ENCODE measurements around the gene TKT. TPM values are rescaled to one million over a fixed set of nuclear protein-coding genes. Genes with fewer than 3 reads are reported as not detected.
"Not testable (repeated sequence)": the region's sequence is repeated elsewhere in the genome, so short reads cannot be mapped to it uniquely, and the experiment has no call there.

TKT gene
- total RNA-seq, 1 donor from 2014 or later = 564 TPM

- Mint-ChIP-seq H3K4me1 (peaks cover 20% of the 10 kb centered on the region), H3K9me3 (no peaks in the 10 kb centered on the region), H3K27me3 (ENCODE audit: low read depth) (no peaks in the 10 kb centered on the region), H3K36me3 (ENCODE audit: low read depth) (no peaks in the 10 kb centered on the region), H3K4me3 (no peak overlapping the region), H3K27ac (ENCODE audit: unreplicated experiment) (no peak overlapping the region)
- TF ChIP-seq CTCF (conservative IDR thresholded peaks at IDR 0.05) = no peak
- no peak for DNase-seq (ENCODE audit: low read depth, low spot score)
Observed at GRCh38 chr3:53282581-53282980, 26.8 kb upstream of the TKT start.

- Mint-ChIP-seq H3K36me3 (ENCODE audit: low read depth) (no peaks in the 10 kb centered on the region), H3K27ac (ENCODE audit: unreplicated experiment) (no peak overlapping the region), H3K4me1 (no peaks in the 10 kb centered on the region), H3K9me3 (no peaks in the 10 kb centered on the region), H3K27me3 (ENCODE audit: low read depth) (no peaks in the 10 kb centered on the region), H3K4me3 (no peak overlapping the region)
- no peak for TF ChIP-seq CTCF (conservative IDR thresholded peaks at IDR 0.05)
- no peak for DNase-seq (ENCODE audit: low read depth, low spot score)
Observed at GRCh38 chr3:53278667-53279066, 22.8 kb upstream of the TKT start.

GRCh38 chr3:53274938-53275605 lies 19.2 kb upstream of the TKT start:
- H3K27ac Mint-ChIP-seq (ENCODE audit: unreplicated experiment) = no peak overlapping the region
- H3K36me3 Mint-ChIP-seq (ENCODE audit: low read depth) = no peaks in the 10 kb centered on the region
- no peak overlapping the region for H3K4me3 Mint-ChIP-seq
- no peaks in the 10 kb centered on the region for H3K9me3 Mint-ChIP-seq
- no peaks in the 10 kb centered on the region for H3K27me3 Mint-ChIP-seq (ENCODE audit: low read depth)
- DNase-seq (ENCODE audit: low read depth, low spot score) = no peak
- no peak for TF ChIP-seq CTCF (conservative IDR thresholded peaks at IDR 0.05)
- peaks cover 10% of the 10 kb centered on the region for H3K4me1 Mint-ChIP-seq

GRCh38 chr3:53273146-53273670 lies 17.4 kb upstream of the TKT start:
- H3K27me3 Mint-ChIP-seq (ENCODE audit: low read depth) = no peaks in the 10 kb centered on the region
- H3K36me3 Mint-ChIP-seq (ENCODE audit: low read depth) = no peaks in the 10 kb centered on the region
- H3K4me3 Mint-ChIP-seq = no peak overlapping the region
- no peak for TF ChIP-seq CTCF (conservative IDR thresholded peaks at IDR 0.05)
- H3K4me1 Mint-ChIP-seq = peaks cover 16% of the 10 kb centered on the region
- no peaks in the 10 kb centered on the region for H3K9me3 Mint-ChIP-seq
- no peak for DNase-seq (ENCODE audit: low read depth, low spot score)
- H3K27ac Mint-ChIP-seq (ENCODE audit: unreplicated experiment) = no peak overlapping the region

GRCh38 chr3:53269888-53270880 lies 14.4 kb upstream of the TKT start:
- peaks cover 16% of the 10 kb centered on the region for H3K4me1 Mint-ChIP-seq
- no peaks in the 10 kb centered on the region for H3K27me3 Mint-ChIP-seq (ENCODE audit: low read depth)
- H3K4me3 Mint-ChIP-seq = peak overlapping the region; percentile 56
- TF ChIP-seq CTCF (conservative IDR thresholded peaks at IDR 0.05) = no peak
- peak; percentile 56 for DNase-seq (ENCODE audit: low read depth, low spot score)
- no peaks in the 10 kb centered on the region for H3K9me3 Mint-ChIP-seq
- H3K27ac Mint-ChIP-seq (ENCODE audit: unreplicated experiment) = peak overlapping the region; percentile 94
- H3K36me3 Mint-ChIP-seq (ENCODE audit: low read depth) = no peaks in the 10 kb centered on the region

GRCh38 chr3:53269193-53269592 lies 13.4 kb upstream of the TKT start:
- not testable (repeated sequence) for H3K27me3 Mint-ChIP-seq (ENCODE audit: low read depth); DNase-seq (ENCODE audit: low read depth, low spot score); H3K27ac Mint-ChIP-seq (ENCODE audit: unreplicated experiment); H3K9me3 Mint-ChIP-seq; H3K36me3 Mint-ChIP-seq (ENCODE audit: low read depth); H3K4me3 Mint-ChIP-seq
- H3K4me1 Mint-ChIP-seq = peaks cover 20% of the 10 kb centered on the region

All from neural crest cell (in vitro differentiated cells).